ENCODE measurements around the gene CLDN9.

DNA sequence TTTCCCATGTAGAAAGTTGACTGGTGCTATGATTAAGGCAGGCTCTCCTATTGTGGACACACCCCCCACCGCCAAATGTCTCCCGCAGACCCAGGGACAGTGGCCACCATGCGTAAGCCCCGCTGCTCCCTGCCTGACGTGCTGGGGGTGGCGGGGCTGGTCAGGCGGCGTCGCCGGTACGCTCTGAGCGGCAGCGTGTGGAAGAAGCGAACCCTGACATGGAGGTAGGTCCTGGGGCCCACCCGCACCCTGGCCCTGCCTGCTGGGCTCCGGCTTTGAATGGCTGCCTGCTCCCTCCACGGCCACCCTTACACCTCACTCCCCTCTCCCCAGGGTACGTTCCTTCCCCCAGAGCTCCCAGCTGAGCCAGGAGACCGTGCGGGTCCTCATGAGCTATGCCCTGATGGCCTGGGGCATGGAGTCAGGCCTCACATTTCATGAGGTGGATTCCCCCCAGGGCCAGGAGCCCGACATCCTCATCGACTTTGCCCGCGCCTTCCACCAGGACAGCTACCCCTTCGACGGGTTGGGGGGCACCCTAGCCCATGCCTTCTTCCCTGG is 37.3 kb downstream of the CLDN9 start:
- no peak for TF ChIP-seq POLR2A (IDR thresholded peaks at IDR 0.05)
- TF ChIP-seq, protein P1, sequence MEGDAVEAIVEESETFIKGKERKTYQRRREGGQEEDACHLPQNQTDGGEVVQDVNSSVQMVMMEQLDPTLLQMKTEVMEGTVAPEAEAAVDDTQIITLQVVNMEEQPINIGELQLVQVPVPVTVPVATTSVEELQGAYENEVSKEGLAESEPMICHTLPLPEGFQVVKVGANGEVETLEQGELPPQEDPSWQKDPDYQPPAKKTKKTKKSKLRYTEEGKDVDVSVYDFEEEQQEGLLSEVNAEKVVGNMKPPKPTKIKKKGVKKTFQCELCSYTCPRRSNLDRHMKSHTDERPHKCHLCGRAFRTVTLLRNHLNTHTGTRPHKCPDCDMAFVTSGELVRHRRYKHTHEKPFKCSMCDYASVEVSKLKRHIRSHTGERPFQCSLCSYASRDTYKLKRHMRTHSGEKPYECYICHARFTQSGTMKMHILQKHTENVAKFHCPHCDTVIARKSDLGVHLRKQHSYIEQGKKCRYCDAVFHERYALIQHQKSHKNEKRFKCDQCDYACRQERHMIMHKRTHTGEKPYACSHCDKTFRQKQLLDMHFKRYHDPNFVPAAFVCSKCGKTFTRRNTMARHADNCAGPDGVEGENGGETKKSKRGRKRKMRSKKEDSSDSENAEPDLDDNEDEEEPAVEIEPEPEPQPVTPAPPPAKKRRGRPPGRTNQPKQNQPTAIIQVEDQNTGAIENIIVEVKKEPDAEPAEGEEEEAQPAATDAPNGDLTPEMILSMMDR (IDR thresholded peaks at IDR 0.05) = no peak

Data from esophagus squamous epithelium (tissue), 4 donors.